ENCODE data around the gene UNC13C.

UNC13C gene

GRCh38 chr15:54159012-54159411, 180.8 kb downstream of the UNC13C start:
- H3K4me2 ChIP-seq (ENCODE audit: low read length): no peak overlapping the region
- no peaks in the 10 kb centered on the region for H3K36me3 ChIP-seq (ENCODE audit: control insufficient read depth, low read length)
- H3K27me3 ChIP-seq (ENCODE audit: control insufficient read depth, low read length): no peaks in the 10 kb centered on the region
- H3K4me3 ChIP-seq (ENCODE audit: low read length): no peak overlapping the region
- H3K9me3 ChIP-seq (ENCODE audit: control insufficient read depth, insufficient read depth, low read length): no peaks in the 10 kb centered on the region
- H3K79me2 ChIP-seq (ENCODE audit: control insufficient read depth, low read length): no peaks in the 10 kb centered on the region
- no peaks in the 10 kb centered on the region for H3K9me2 ChIP-seq (replicated peaks; ENCODE audit: control insufficient read depth, low read length)
- no peaks in the 10 kb centered on the region for H3F3A ChIP-seq (ENCODE audit: control insufficient read depth, insufficient read depth)
- no peaks in the 10 kb centered on the region for H4K20me1 ChIP-seq (ENCODE audit: control insufficient read depth, insufficient read depth, low read depth, low read length)
- no peak for TF ChIP-seq EZH2phosphoT487 (IDR thresholded peaks at IDR 0.05; ENCODE audit: borderline replicate concordance, low read length)
- no peak for TF ChIP-seq CTCF (IDR thresholded peaks at IDR 0.05; ENCODE audit: low read depth, low read length, poor library complexity, severe bottlenecking)
- no peaks in the 10 kb centered on the region for H3K4me1 ChIP-seq (ENCODE audit: control insufficient read depth, low read length)
- H3K27ac ChIP-seq (ENCODE audit: low read depth, low read length): no peak overlapping the region

GRCh38 chr15:54187325-54187724, 209.1 kb downstream of the UNC13C start:
- no peak overlapping the region for H3K4me2 ChIP-seq (ENCODE audit: low read length)
- H3F3A ChIP-seq (ENCODE audit: control insufficient read depth, insufficient read depth): no peaks in the 10 kb centered on the region
- H3K36me3 ChIP-seq (ENCODE audit: control insufficient read depth, low read length): no peaks in the 10 kb centered on the region
- H3K79me2 ChIP-seq (ENCODE audit: control insufficient read depth, low read length): no peaks in the 10 kb centered on the region
- H3K27ac ChIP-seq (ENCODE audit: low read depth, low read length): no peak overlapping the region
- H3K27me3 ChIP-seq (ENCODE audit: control insufficient read depth, low read length): no peaks in the 10 kb centered on the region
- no peaks in the 10 kb centered on the region for H3K4me1 ChIP-seq (ENCODE audit: control insufficient read depth, low read length)
- no peaks in the 10 kb centered on the region for H3K9me2 ChIP-seq (replicated peaks; ENCODE audit: control insufficient read depth, low read length)
- TF ChIP-seq CTCF (IDR thresholded peaks at IDR 0.05; ENCODE audit: low read depth, low read length, poor library complexity, severe bottlenecking) (no peak), EZH2phosphoT487 (IDR thresholded peaks at IDR 0.05; ENCODE audit: borderline replicate concordance, low read length) (no peak)
- H3K4me3 ChIP-seq (ENCODE audit: low read length): no peak overlapping the region
- no peaks in the 10 kb centered on the region for H3K9me3 ChIP-seq (ENCODE audit: control insufficient read depth, insufficient read depth, low read length)
- no peaks in the 10 kb centered on the region for H4K20me1 ChIP-seq (ENCODE audit: control insufficient read depth, insufficient read depth, low read depth, low read length)

GRCh38 chr15:54197995-54198394, 219.8 kb downstream of the UNC13C start:
- TF ChIP-seq EZH2phosphoT487 (IDR thresholded peaks at IDR 0.05; ENCODE audit: borderline replicate concordance, low read length) (no peak), CTCF (IDR thresholded peaks at IDR 0.05; ENCODE audit: low read depth, low read length, poor library complexity, severe bottlenecking) (no peak)
- Histone ChIP-seq H4K20me1 (ENCODE audit: control insufficient read depth, insufficient read depth, low read depth, low read length) (no peaks in the 10 kb centered on the region), H3K36me3 (ENCODE audit: control insufficient read depth, low read length) (no peaks in the 10 kb centered on the region), H3F3A (ENCODE audit: control insufficient read depth, insufficient read depth) (no peaks in the 10 kb centered on the region), H3K27ac (ENCODE audit: low read depth, low read length) (no peak overlapping the region), H3K27me3 (ENCODE audit: control insufficient read depth, low read length) (no peaks in the 10 kb centered on the region), H3K4me2 (ENCODE audit: low read length) (no peak overlapping the region), H3K9me3 (ENCODE audit: control insufficient read depth, insufficient read depth, low read length) (no peaks in the 10 kb centered on the region), H3K79me2 (ENCODE audit: control insufficient read depth, low read length) (no peaks in the 10 kb centered on the region), H3K4me1 (ENCODE audit: control insufficient read depth, low read length) (no peaks in the 10 kb centered on the region), H3K4me3 (ENCODE audit: low read length) (no peak overlapping the region), H3K9me2 (replicated peaks; ENCODE audit: control insufficient read depth, low read length) (no peaks in the 10 kb centered on the region)
